Ishikawa (cell line): ENCODE results near the gene WHRN.

Experiments
- CEBPB ChIP-seq: IDR thresholded peaks from 2 replicates; pipeline ENCODE4 v1.6.1; 2012
- CREB1 ChIP-seq: IDR thresholded peaks from 2 replicates; pipeline ENCODE4 v1.6.1; 2012; ENCODE audit warnings: low read depth
- EGR1 ChIP-seq: IDR thresholded peaks from 2 replicates; pipeline ENCODE4 v1.6.1; 2012
- EP300 ChIP-seq: IDR thresholded peaks from 2 replicates; pipeline ENCODE4 v1.6.1; 2012; ENCODE audit warnings: borderline replicate concordance
- FOXM1 ChIP-seq: IDR thresholded peaks from 2 replicates; pipeline ENCODE4 v1.6.1; 2012; ENCODE audit warnings: low read depth, borderline replicate concordance
- NFIC ChIP-seq: IDR thresholded peaks from 2 replicates; pipeline ENCODE4 v1.6.1; 2012
- RAD21 ChIP-seq: IDR thresholded peaks from 2 replicates; pipeline ENCODE4 v1.6.1; 2012; ENCODE audit warnings: low read depth
- TAF1 ChIP-seq: IDR thresholded peaks from 2 replicates; pipeline ENCODE4 v1.6.1; 2012; ENCODE audit warnings: low read depth, mild to moderate bottlenecking
- TCF12 ChIP-seq: IDR thresholded peaks from 2 replicates; pipeline ENCODE4 v1.6.1; 2012; ENCODE audit warnings: low read depth
- TEAD4 ChIP-seq: IDR thresholded peaks from 2 replicates; pipeline ENCODE4 v1.6.1; 2012
- USF1 ChIP-seq: IDR thresholded peaks from 2 replicates; pipeline ENCODE4 v1.6.1; 2012
- YY1 ChIP-seq: IDR thresholded peaks from 2 replicates; pipeline ENCODE4 v1.6.1; 2012; ENCODE audit warnings: low read depth
- ZBTB7A ChIP-seq: IDR thresholded peaks from 2 replicates; pipeline ENCODE4 v1.6.1; 2012; ENCODE audit warnings: low read depth
- TF ChIP-seq, protein P1 (sequence below): IDR thresholded peaks from 2 replicates; pipeline ENCODE4 v1.6.1; 2012
- TF ChIP-seq, protein P2 (sequence below): IDR thresholded peaks from 2 replicates; pipeline ENCODE4 v1.6.1; 2012; ENCODE audit warnings: low read depth, mild to moderate bottlenecking

The WHRN gene

DNA sequence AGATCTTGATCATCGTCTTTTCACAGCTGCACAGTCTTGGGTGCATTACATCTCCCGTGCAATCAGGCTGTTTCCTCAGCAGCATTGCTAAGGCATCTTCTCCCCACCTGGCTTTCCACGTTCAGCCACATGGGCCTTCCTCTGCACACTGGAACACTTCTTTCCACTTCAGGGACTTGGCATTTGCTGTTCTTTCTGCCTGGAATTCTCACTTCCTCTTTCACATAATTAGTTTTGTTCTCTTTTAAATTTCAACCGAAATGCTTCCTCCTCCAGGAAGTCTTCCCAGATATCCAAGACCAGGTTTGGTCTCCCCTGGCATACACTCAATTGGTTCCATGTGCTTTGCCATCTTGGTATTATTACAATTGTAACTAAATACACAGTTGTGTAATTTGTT is 43.8 kb downstream of the WHRN start:
- TF ChIP-seq CREB1, result no peak
- TF ChIP-seq TEAD4, result no peak
- no peak for TF ChIP-seq RAD21
- no peak for TF ChIP-seq CEBPB
- no peak for TF ChIP-seq EP300
- TF ChIP-seq TCF12, result no peak
- no peak for TF ChIP-seq YY1
- TF ChIP-seq NFIC, result no peak

DNA sequence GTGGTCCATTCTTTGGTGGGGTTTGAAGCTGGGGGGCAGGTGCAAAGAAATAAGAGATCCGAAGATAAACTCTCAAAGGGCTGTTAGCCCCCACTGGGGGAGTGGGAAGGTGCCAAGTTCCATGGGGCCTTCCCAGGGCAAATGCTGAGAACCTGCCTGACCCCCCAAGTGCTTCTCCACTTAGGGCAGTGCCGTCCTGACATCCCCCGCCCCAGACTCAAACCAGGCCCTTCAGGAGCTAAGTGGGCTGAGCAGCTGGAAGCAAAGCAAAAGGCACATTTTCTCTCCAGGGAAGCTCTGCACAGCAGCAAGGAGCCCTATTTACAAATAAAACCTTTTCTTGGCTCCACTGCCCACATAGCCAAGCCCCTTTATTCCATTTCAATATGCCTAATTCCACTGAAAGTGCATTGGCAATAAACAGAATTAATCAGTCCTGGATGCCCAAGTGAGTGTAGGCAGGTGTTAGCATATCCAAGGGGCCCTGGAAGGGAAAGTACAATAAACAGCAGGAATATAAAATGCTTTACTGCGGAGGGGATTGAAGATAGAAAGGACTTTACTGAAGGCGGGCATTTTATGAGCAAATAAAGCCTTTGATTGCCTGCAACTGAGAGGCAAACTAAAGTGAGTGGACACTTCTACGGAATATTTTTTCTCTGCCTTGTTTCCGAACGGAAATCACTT is 44.6 kb downstream of the WHRN start:
- TF ChIP-seq ZBTB7A (no peak), USF1 (no peak), EP300 (no peak), FOXM1 (no peak), TCF12 (no peak), RAD21 (no peak), TEAD4 (no peak), YY1 (no peak), EGR1 (no peak), CREB1 (no peak), CEBPB (no peak), TAF1 (no peak), NFIC (no peak)
- TF ChIP-seq, protein P1, sequence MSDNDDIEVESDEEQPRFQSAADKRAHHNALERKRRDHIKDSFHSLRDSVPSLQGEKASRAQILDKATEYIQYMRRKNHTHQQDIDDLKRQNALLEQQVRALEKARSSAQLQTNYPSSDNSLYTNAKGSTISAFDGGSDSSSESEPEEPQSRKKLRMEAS, result no peak
- TF ChIP-seq, protein P2, sequence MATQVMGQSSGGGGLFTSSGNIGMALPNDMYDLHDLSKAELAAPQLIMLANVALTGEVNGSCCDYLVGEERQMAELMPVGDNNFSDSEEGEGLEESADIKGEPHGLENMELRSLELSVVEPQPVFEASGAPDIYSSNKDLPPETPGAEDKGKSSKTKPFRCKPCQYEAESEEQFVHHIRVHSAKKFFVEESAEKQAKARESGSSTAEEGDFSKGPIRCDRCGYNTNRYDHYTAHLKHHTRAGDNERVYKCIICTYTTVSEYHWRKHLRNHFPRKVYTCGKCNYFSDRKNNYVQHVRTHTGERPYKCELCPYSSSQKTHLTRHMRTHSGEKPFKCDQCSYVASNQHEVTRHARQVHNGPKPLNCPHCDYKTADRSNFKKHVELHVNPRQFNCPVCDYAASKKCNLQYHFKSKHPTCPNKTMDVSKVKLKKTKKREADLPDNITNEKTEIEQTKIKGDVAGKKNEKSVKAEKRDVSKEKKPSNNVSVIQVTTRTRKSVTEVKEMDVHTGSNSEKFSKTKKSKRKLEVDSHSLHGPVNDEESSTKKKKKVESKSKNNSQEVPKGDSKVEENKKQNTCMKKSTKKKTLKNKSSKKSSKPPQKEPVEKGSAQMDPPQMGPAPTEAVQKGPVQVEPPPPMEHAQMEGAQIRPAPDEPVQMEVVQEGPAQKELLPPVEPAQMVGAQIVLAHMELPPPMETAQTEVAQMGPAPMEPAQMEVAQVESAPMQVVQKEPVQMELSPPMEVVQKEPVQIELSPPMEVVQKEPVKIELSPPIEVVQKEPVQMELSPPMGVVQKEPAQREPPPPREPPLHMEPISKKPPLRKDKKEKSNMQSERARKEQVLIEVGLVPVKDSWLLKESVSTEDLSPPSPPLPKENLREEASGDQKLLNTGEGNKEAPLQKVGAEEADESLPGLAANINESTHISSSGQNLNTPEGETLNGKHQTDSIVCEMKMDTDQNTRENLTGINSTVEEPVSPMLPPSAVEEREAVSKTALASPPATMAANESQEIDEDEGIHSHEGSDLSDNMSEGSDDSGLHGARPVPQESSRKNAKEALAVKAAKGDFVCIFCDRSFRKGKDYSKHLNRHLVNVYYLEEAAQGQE, result no peak

DNA sequence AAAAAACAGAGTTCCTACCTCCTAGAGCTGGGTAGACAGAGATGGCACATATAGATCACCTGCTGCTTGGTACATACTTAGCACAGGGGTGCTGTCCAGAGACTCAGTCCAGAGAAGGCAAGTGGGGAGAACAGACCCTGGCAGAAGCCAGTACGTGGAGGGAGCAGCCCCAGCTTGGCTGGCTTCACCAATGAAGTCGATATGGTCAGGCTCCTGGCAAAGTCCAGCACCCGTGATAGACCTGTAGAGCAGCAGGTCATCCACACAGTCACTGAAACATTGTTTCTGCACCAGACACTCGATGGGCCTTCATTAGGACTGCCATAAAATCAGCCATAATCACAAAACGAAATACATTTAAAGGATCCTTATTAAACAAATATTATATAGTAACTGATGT is 45.8 kb downstream of the WHRN start:
- no peak for TF ChIP-seq CREB1
- no peak for TF ChIP-seq TEAD4
- no peak for TF ChIP-seq TCF12
- TF ChIP-seq NFIC, result no peak
- no peak for TF ChIP-seq EGR1
- TF ChIP-seq CEBPB, result no peak
- no peak for TF ChIP-seq EP300
- TF ChIP-seq RAD21, result no peak
- no peak for TF ChIP-seq USF1
- no peak for TF ChIP-seq TAF1
- no peak for TF ChIP-seq ZBTB7A
- TF ChIP-seq YY1, result no peak
- TF ChIP-seq, protein P1, result no peak
- no peak for TF ChIP-seq FOXM1

DNA sequence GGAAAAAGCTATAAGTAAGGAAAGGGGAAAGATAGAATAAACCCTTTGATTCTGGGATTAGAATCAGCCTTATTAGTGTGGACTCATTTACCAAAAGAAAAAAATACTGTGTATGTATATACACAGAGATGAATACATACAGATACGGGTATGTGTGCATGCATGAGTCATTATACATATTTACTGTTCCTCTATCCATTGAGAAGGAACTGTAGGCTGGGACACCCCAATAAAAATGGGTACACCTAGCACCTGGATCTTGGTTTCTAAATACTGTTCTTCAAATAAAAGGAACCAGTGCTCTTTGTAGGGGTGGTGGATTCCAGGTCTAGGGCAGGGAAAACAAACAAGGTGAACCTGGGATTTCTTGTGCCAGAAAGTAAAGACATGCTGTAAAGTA is 48.3 kb downstream of the WHRN start:
- no peak for TF ChIP-seq TEAD4
- TF ChIP-seq, protein P1, result no peak
- TF ChIP-seq TAF1, result no peak
- TF ChIP-seq CEBPB, result no peak
- no peak for TF ChIP-seq YY1
- no peak for TF ChIP-seq USF1
- no peak for TF ChIP-seq EP300
- TF ChIP-seq, protein P2, result no peak
- no peak for TF ChIP-seq ZBTB7A
- TF ChIP-seq RAD21, result no peak
- TF ChIP-seq CREB1, result no peak

- TF ChIP-seq, protein P2, result no peak
- TF ChIP-seq TEAD4 (no peak), TAF1 (no peak), YY1 (no peak), NFIC (no peak), EGR1 (no peak), EP300 (no peak), USF1 (no peak), CREB1 (no peak), RAD21 (no peak), CEBPB (no peak), ZBTB7A (no peak), FOXM1 (no peak), TCF12 (no peak)
- TF ChIP-seq, protein P1, result no peak
Measured at GRCh38 chr9:114454652-114455051, 50.6 kb downstream of the WHRN start.
